ENCODE data around the gene FNBP1.
A peak's percentile ranks its signal among the peaks of the same experiment; 100 is the strongest.

Gene FNBP1

GRCh38 chr9:130058154-130058553, 15.2 kb upstream of the FNBP1 start:
- H3F3A ChIP-seq (ENCODE audit: low read depth): no peaks in the 10 kb centered on the region
- no peak overlapping the region for H3K9ac ChIP-seq (ENCODE audit: low read depth, low read length, poor library complexity, severe bottlenecking)
- H3K4me1 ChIP-seq (ENCODE audit: insufficient read depth, low read length, poor library complexity, severe bottlenecking): no peaks in the 10 kb centered on the region
- no peaks in the 10 kb centered on the region for H3K9me3 ChIP-seq (ENCODE audit: insufficient read depth, low read depth, low read length)
- no peaks in the 10 kb centered on the region for H3K27me3 ChIP-seq (ENCODE audit: insufficient read depth, low read length, poor library complexity, severe bottlenecking)
- no peaks in the 10 kb centered on the region for H4K20me1 ChIP-seq (ENCODE audit: insufficient read depth, low read length, poor library complexity, severe bottlenecking)
- H3K4me3 ChIP-seq (ENCODE audit: low read length, poor library complexity, severe bottlenecking): no peak overlapping the region
- TF ChIP-seq, protein P1, sequence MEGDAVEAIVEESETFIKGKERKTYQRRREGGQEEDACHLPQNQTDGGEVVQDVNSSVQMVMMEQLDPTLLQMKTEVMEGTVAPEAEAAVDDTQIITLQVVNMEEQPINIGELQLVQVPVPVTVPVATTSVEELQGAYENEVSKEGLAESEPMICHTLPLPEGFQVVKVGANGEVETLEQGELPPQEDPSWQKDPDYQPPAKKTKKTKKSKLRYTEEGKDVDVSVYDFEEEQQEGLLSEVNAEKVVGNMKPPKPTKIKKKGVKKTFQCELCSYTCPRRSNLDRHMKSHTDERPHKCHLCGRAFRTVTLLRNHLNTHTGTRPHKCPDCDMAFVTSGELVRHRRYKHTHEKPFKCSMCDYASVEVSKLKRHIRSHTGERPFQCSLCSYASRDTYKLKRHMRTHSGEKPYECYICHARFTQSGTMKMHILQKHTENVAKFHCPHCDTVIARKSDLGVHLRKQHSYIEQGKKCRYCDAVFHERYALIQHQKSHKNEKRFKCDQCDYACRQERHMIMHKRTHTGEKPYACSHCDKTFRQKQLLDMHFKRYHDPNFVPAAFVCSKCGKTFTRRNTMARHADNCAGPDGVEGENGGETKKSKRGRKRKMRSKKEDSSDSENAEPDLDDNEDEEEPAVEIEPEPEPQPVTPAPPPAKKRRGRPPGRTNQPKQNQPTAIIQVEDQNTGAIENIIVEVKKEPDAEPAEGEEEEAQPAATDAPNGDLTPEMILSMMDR (conservative IDR thresholded peaks at IDR 0.05; ENCODE audit: low read length): peak; percentile 30; the same call in 1 of the 2 replicates
- no peak for TF ChIP-seq EZH2phosphoT487 (IDR thresholded peaks at IDR 0.05; ENCODE audit: borderline replicate concordance)
- H3K79me2 ChIP-seq (ENCODE audit: insufficient read depth, low read length): peaks cover 50% of the 10 kb centered on the region
- H3K36me3 ChIP-seq (ENCODE audit: insufficient read depth, low read length): no peaks in the 10 kb centered on the region
- no peak overlapping the region for H3K4me2 ChIP-seq (ENCODE audit: low read depth, low read length, poor library complexity, severe bottlenecking)
- H3K9me2 ChIP-seq (replicated peaks; ENCODE audit: low read depth, low read length): no peaks in the 10 kb centered on the region
- H2AFZ ChIP-seq (ENCODE audit: low read length): no peak overlapping the region

GRCh38 chr9:130054820-130055219, 11.8 kb upstream of the FNBP1 start:
- peaks cover 52% of the 10 kb centered on the region for H3K79me2 ChIP-seq (ENCODE audit: insufficient read depth, low read length)
- H3K36me3 ChIP-seq (ENCODE audit: insufficient read depth, low read length): no peaks in the 10 kb centered on the region
- H3K4me3 ChIP-seq (ENCODE audit: low read length, poor library complexity, severe bottlenecking): peak overlapping the region; percentile 96
- H3K9me2 ChIP-seq (replicated peaks; ENCODE audit: low read depth, low read length): no peaks in the 10 kb centered on the region
- peak overlapping the region; percentile 86 for H3K4me2 ChIP-seq (ENCODE audit: low read depth, low read length, poor library complexity, severe bottlenecking)
- no peaks in the 10 kb centered on the region for H3K9me3 ChIP-seq (ENCODE audit: insufficient read depth, low read depth, low read length)
- H3K4me1 ChIP-seq (ENCODE audit: insufficient read depth, low read length, poor library complexity, severe bottlenecking): no peaks in the 10 kb centered on the region
- no peaks in the 10 kb centered on the region for H4K20me1 ChIP-seq (ENCODE audit: insufficient read depth, low read length, poor library complexity, severe bottlenecking)
- no peak overlapping the region for H2AFZ ChIP-seq (ENCODE audit: low read length)
- H3K9ac ChIP-seq (ENCODE audit: low read depth, low read length, poor library complexity, severe bottlenecking): peak overlapping the region; percentile 90
- H3K27me3 ChIP-seq (ENCODE audit: insufficient read depth, low read length, poor library complexity, severe bottlenecking): no peaks in the 10 kb centered on the region
- no peak for TF ChIP-seq EZH2phosphoT487 (IDR thresholded peaks at IDR 0.05; ENCODE audit: borderline replicate concordance)
- TF ChIP-seq, protein P1 (conservative IDR thresholded peaks at IDR 0.05; ENCODE audit: low read length): no peak
- H3F3A ChIP-seq (ENCODE audit: low read depth): no peaks in the 10 kb centered on the region; the same call in 1 of the 2 replicates

DNA sequence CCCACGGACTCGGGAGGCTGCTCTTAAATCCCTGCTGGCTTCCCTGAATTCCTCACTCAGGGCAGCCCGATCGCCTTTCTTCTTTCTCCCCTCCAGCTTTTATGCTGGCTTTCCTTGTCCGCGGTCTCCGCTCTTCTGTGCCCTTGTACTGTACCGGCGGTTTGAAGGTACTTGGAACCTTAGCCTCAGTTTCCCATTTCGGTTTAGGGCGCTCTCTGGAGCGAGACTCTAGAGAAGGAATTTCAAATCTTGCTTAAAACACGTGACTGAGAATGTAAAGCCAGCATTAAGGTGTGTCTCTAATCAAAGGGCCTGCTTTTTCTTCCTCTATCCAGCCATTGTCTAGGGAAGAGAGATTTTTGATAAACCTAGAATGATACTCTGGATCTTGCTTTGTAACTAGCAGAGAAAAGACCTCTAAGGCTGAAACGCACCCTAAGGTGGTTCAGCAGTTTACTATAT, 11.4 kb upstream of the FNBP1 start:
- peaks cover 52% of the 10 kb centered on the region for H3K79me2 ChIP-seq (ENCODE audit: insufficient read depth, low read length)
- peak overlapping the region; percentile 86 for H3K4me2 ChIP-seq (ENCODE audit: low read depth, low read length, poor library complexity, severe bottlenecking)
- H3K9me3 ChIP-seq (ENCODE audit: insufficient read depth, low read depth, low read length): no peaks in the 10 kb centered on the region
- H3K27me3 ChIP-seq (ENCODE audit: insufficient read depth, low read length, poor library complexity, severe bottlenecking): no peaks in the 10 kb centered on the region
- H3F3A ChIP-seq (ENCODE audit: low read depth): no peaks in the 10 kb centered on the region; the same call in 1 of the 2 replicates
- TF ChIP-seq, protein P1 (conservative IDR thresholded peaks at IDR 0.05; ENCODE audit: low read length): no peak
- peak overlapping the region; percentile 96 for H3K4me3 ChIP-seq (ENCODE audit: low read length, poor library complexity, severe bottlenecking)
- no peaks in the 10 kb centered on the region for H4K20me1 ChIP-seq (ENCODE audit: insufficient read depth, low read length, poor library complexity, severe bottlenecking)
- no peaks in the 10 kb centered on the region for H3K9me2 ChIP-seq (replicated peaks; ENCODE audit: low read depth, low read length)
- H3K9ac ChIP-seq (ENCODE audit: low read depth, low read length, poor library complexity, severe bottlenecking): peak overlapping the region; percentile 90
- no peaks in the 10 kb centered on the region for H3K4me1 ChIP-seq (ENCODE audit: insufficient read depth, low read length, poor library complexity, severe bottlenecking)
- H2AFZ ChIP-seq (ENCODE audit: low read length): no peak overlapping the region
- H3K36me3 ChIP-seq (ENCODE audit: insufficient read depth, low read length): no peaks in the 10 kb centered on the region

Data from Loucy (cell line).